ENCODE data around the gene GADD45B. TPM values are rescaled to one million over a fixed set of nuclear protein-coding genes. Genes with fewer than 3 reads are reported as not detected.

The GADD45B gene
- polyA plus RNA-seq, 1 donor from 2014 or later: not detected

DNA sequence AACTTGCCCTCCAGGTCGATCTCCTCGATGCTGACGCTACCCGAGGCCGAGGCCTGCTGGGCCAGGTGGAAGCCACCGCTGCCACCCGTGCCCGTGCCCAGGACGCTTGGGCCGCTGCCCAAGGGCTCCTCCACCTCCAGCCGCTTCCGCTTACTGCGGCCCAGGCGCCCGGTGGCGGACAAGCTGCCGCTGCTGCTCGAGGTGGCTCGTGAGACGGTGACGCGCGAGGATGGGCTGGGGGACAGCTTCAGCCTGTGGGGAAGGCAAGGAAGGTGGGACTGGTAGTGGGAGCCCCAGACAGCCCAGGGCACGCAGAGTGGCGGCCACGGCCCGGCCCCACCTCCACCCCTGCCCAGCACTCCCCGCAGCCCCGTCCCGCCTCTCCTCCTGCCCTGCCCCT, 42.1 kb upstream of the GADD45B start:
- Histone ChIP-seq H3K4me3 (ENCODE audit: low read length) (no peak overlapping the region), H3K9me3 (ENCODE audit: low read length) (no peaks in the 10 kb centered on the region), H3K9ac (ENCODE audit: low read length) (no peak overlapping the region), H3K27ac (ENCODE audit: low read length) (no peak overlapping the region), H3K79me2 (replicated peaks; ENCODE audit: insufficient read depth, low read length) (no peaks in the 10 kb centered on the region), H3K4me2 (ENCODE audit: low read length) (no peak overlapping the region), H3K27me3 (ENCODE audit: insufficient read depth, low read depth, low read length) (no peaks in the 10 kb centered on the region), H3K9me2 (ENCODE audit: insufficient read depth, low read length) (no peaks in the 10 kb centered on the region), H2AFZ (ENCODE audit: low read depth, low read length) (no peak overlapping the region), H3F3A (ENCODE audit: insufficient read depth, low read length, poor library complexity, severe bottlenecking) (no peaks in the 10 kb centered on the region), H4K20me1 (ENCODE audit: insufficient read depth) (no peaks in the 10 kb centered on the region), H3K36me3 (ENCODE audit: insufficient read depth, low read length) (peaks cover 7% of the 10 kb centered on the region)
- no peak for TF ChIP-seq EP300 (conservative IDR thresholded peaks at IDR 0.05; ENCODE audit: poor library complexity, severe bottlenecking)
- TF ChIP-seq, protein P1, sequence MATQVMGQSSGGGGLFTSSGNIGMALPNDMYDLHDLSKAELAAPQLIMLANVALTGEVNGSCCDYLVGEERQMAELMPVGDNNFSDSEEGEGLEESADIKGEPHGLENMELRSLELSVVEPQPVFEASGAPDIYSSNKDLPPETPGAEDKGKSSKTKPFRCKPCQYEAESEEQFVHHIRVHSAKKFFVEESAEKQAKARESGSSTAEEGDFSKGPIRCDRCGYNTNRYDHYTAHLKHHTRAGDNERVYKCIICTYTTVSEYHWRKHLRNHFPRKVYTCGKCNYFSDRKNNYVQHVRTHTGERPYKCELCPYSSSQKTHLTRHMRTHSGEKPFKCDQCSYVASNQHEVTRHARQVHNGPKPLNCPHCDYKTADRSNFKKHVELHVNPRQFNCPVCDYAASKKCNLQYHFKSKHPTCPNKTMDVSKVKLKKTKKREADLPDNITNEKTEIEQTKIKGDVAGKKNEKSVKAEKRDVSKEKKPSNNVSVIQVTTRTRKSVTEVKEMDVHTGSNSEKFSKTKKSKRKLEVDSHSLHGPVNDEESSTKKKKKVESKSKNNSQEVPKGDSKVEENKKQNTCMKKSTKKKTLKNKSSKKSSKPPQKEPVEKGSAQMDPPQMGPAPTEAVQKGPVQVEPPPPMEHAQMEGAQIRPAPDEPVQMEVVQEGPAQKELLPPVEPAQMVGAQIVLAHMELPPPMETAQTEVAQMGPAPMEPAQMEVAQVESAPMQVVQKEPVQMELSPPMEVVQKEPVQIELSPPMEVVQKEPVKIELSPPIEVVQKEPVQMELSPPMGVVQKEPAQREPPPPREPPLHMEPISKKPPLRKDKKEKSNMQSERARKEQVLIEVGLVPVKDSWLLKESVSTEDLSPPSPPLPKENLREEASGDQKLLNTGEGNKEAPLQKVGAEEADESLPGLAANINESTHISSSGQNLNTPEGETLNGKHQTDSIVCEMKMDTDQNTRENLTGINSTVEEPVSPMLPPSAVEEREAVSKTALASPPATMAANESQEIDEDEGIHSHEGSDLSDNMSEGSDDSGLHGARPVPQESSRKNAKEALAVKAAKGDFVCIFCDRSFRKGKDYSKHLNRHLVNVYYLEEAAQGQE (IDR thresholded peaks at IDR 0.05; ENCODE audit: borderline replicate concordance): no peak
- no peak for TF ChIP-seq SMC3 (conservative IDR thresholded peaks at IDR 0.05; ENCODE audit: poor library complexity)
- no peak for TF ChIP-seq RAD21 (conservative IDR thresholded peaks at IDR 0.05)
- no peak for TF ChIP-seq POLR2AphosphoS5 (IDR thresholded peaks at IDR 0.05)
- no peak for TF ChIP-seq EZH2 (IDR thresholded peaks at IDR 0.05; ENCODE audit: borderline replicate concordance, insufficient read depth, low read length, poor library complexity, severe bottlenecking)
- TF ChIP-seq TAF1 (IDR thresholded peaks at IDR 0.05; ENCODE audit: low read depth): no peak
- TF ChIP-seq, protein P2, sequence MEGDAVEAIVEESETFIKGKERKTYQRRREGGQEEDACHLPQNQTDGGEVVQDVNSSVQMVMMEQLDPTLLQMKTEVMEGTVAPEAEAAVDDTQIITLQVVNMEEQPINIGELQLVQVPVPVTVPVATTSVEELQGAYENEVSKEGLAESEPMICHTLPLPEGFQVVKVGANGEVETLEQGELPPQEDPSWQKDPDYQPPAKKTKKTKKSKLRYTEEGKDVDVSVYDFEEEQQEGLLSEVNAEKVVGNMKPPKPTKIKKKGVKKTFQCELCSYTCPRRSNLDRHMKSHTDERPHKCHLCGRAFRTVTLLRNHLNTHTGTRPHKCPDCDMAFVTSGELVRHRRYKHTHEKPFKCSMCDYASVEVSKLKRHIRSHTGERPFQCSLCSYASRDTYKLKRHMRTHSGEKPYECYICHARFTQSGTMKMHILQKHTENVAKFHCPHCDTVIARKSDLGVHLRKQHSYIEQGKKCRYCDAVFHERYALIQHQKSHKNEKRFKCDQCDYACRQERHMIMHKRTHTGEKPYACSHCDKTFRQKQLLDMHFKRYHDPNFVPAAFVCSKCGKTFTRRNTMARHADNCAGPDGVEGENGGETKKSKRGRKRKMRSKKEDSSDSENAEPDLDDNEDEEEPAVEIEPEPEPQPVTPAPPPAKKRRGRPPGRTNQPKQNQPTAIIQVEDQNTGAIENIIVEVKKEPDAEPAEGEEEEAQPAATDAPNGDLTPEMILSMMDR (IDR thresholded peaks at IDR 0.05; ENCODE audit: poor library complexity, severe bottlenecking): no peak
- TF ChIP-seq MXI1 (conservative IDR thresholded peaks at IDR 0.05; ENCODE audit: poor library complexity, severe bottlenecking): no peak

DNA sequence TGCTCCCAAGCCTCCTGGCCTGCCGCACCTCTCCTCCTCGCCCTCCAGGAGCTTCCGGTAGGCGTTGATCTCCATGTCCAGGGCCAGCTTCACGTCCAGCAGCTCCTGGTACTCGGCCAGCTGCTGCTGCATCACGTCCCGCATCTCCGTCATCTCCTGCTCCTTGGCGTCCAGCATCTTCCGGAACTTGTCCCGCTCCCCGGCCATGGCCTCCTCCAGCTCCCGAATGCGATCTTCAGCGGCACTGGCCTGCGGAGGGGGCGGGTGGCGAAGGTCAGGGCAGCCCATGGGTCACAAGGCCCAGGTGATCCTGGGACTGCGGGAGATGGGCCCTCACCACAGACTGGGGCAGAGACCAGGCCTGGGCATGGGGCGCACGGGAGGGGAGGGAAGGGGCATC, 41.7 kb upstream of the GADD45B start:
- H3K4me3 ChIP-seq (ENCODE audit: low read length): no peak overlapping the region
- H3K4me2 ChIP-seq (ENCODE audit: low read length): no peak overlapping the region
- no peaks in the 10 kb centered on the region for H3K9me2 ChIP-seq (ENCODE audit: insufficient read depth, low read length)
- no peak overlapping the region for H3K27ac ChIP-seq (ENCODE audit: low read length)
- TF ChIP-seq SMC3 (conservative IDR thresholded peaks at IDR 0.05; ENCODE audit: poor library complexity) (no peak), MXI1 (conservative IDR thresholded peaks at IDR 0.05; ENCODE audit: poor library complexity, severe bottlenecking) (no peak), EZH2 (IDR thresholded peaks at IDR 0.05; ENCODE audit: borderline replicate concordance, insufficient read depth, low read length, poor library complexity, severe bottlenecking) (no peak), RAD21 (conservative IDR thresholded peaks at IDR 0.05) (no peak), POLR2AphosphoS5 (IDR thresholded peaks at IDR 0.05) (no peak), EP300 (conservative IDR thresholded peaks at IDR 0.05; ENCODE audit: poor library complexity, severe bottlenecking) (no peak), TAF1 (IDR thresholded peaks at IDR 0.05; ENCODE audit: low read depth) (no peak)
- TF ChIP-seq, protein P2 (IDR thresholded peaks at IDR 0.05; ENCODE audit: poor library complexity, severe bottlenecking): no peak
- TF ChIP-seq, protein P1 (IDR thresholded peaks at IDR 0.05; ENCODE audit: borderline replicate concordance): no peak
- H2AFZ ChIP-seq (ENCODE audit: low read depth, low read length): no peak overlapping the region
- peaks cover 7% of the 10 kb centered on the region for H3K36me3 ChIP-seq (ENCODE audit: insufficient read depth, low read length)
- no peaks in the 10 kb centered on the region for H3K27me3 ChIP-seq (ENCODE audit: insufficient read depth, low read depth, low read length)
- H3K9ac ChIP-seq (ENCODE audit: low read length): no peak overlapping the region
- H3K9me3 ChIP-seq (ENCODE audit: low read length): no peaks in the 10 kb centered on the region
- H4K20me1 ChIP-seq (ENCODE audit: insufficient read depth): no peaks in the 10 kb centered on the region
- H3F3A ChIP-seq (ENCODE audit: insufficient read depth, low read length, poor library complexity, severe bottlenecking): no peaks in the 10 kb centered on the region
- no peaks in the 10 kb centered on the region for H3K79me2 ChIP-seq (replicated peaks; ENCODE audit: insufficient read depth, low read length)

All from neural cell (in vitro differentiated cells).